ENCODE data around the gene ABHD6. TPM values are rescaled to one million over a fixed set of nuclear protein-coding genes. Genes with fewer than 3 reads are reported as not detected.

The ABHD6 gene
- 1 to 10 TPM; 3.3 to 3.7 TPM for total RNA-seq

- TF ChIP-seq, protein P1, sequence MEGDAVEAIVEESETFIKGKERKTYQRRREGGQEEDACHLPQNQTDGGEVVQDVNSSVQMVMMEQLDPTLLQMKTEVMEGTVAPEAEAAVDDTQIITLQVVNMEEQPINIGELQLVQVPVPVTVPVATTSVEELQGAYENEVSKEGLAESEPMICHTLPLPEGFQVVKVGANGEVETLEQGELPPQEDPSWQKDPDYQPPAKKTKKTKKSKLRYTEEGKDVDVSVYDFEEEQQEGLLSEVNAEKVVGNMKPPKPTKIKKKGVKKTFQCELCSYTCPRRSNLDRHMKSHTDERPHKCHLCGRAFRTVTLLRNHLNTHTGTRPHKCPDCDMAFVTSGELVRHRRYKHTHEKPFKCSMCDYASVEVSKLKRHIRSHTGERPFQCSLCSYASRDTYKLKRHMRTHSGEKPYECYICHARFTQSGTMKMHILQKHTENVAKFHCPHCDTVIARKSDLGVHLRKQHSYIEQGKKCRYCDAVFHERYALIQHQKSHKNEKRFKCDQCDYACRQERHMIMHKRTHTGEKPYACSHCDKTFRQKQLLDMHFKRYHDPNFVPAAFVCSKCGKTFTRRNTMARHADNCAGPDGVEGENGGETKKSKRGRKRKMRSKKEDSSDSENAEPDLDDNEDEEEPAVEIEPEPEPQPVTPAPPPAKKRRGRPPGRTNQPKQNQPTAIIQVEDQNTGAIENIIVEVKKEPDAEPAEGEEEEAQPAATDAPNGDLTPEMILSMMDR (IDR thresholded peaks at IDR 0.05), result no peak
- peak; percentile 81 for DNase-seq
- intact Hi-C loops (cut with micrococcal nuclease), result loop anchor here (5.0 kb wide), 1 partner anchor 70 kb away; the partner anchor contains the start of genes HTD2 and RPP14
- Mint-ChIP-seq H3K9me3 (no peaks in the 10 kb centered on the region), H3K4me3 (peak within 1 kb of the TSS; percentile 84), H3K27me3 (peaks cover 11% of the 10 kb centered on the region), H3K4me1 (ENCODE audit: low read depth) (peaks cover 5% of the 10 kb centered on the region), H3K36me3 (ENCODE audit: low read depth) (no peaks in the 10 kb centered on the region), H3K27ac (peak within 1 kb of the TSS; percentile 84)
- ChIA-PET CTCF (interaction anchor here (1.0 to 14.4 kb wide), 5 partner anchors 20 to 178 kb away, joined by 3 to 89 read pairs (median 7); partner anchors contain the start of genes HTD2 and RPP14), POLR2A (no interaction called here)
- ATAC-seq, result peak; percentile 82
Measured at GRCh38 chr3:58237238-58237940, at the start of gene ABHD6. Gene ABHD6, plus strand, starts transcription at chr3:58237792. Its CDS starts 18,795 bp downstream, at chr3:58256587.

DNA sequence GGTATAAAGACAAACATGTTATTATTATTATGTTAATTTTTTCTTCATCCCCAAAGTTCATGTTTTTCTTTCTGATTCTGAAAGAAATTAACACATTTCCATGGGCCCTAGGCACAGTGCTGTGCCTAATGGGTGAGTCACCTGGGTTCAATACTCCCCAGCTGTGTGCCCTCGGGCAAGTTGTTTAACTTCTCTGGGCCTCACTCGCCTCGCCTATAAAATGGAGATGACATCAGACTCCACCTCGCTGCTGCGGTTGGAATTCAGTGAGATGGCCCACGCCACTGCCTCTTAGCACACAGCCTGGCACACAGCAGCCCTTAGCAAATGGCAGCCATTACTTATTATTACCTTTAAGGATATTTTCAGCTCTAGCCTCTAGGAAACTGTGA lies 49.4 kb upstream of the ABHD6 start:
- ChIA-PET CTCF (interaction anchor here (0.6 to 16.9 kb wide), 28 partner anchors 9 to 442 kb away, joined by 3 to 264 read pairs (median 6); partner anchors contain the start of genes ABHD6, HTD2 and RPP14), POLR2A (interaction anchor here (0.6 to 1.5 kb wide), 2 partner anchors 29 to 38 kb away, joined by 3 to 4 read pairs; no protein-coding TSS in a partner anchor)
- no peaks in the 10 kb centered on the region for H3K36me3 Mint-ChIP-seq (ENCODE audit: low read depth)
- H3K27me3 Mint-ChIP-seq, result no peaks in the 10 kb centered on the region
- no peak overlapping the region for H3K27ac Mint-ChIP-seq
- ATAC-seq (peak; percentile 55), DNase-seq (no peak)
- intact Hi-C loops (cut with micrococcal nuclease), result loop anchor here (2.0 to 10.0 kb wide), 3 partner anchors 29 to 227 kb away; no protein-coding TSS in a partner anchor
- H3K9me3 Mint-ChIP-seq, result no peaks in the 10 kb centered on the region
- TF ChIP-seq, protein P1 (IDR thresholded peaks at IDR 0.05), result no peak
- no peaks in the 10 kb centered on the region for H3K4me1 Mint-ChIP-seq (ENCODE audit: low read depth)
- H3K4me3 Mint-ChIP-seq, result no peak overlapping the region

DNA sequence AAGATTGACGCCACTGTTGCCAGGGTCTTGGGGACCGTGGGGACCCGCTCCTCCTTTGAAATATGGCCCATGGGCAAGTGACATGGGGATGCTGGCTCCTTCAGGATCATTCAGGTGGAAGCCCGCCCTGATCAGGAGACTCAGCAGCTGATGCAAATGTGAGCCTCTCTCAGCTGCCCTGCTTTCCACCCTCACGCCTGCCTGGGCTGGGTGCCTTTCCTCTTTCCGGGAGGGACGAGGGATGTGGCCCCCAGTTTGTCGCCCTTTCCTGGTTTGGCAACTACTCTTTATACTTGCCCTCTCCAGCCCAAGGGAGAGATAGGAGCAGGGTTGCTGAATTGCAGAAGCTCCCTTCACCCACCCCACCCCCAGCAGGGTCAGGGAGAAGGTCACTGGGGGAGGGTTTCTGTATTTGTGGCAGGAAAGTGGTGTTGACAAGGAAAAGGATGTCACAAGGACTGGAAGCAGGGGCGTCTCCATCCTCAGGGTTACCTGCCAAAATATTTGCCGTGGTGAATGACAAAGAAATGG lies 48.6 kb upstream of the ABHD6 start:
- no peak overlapping the region for H3K27ac Mint-ChIP-seq
- H3K4me3 Mint-ChIP-seq, result no peak overlapping the region
- no peak for ATAC-seq
- no peak for DNase-seq
- ChIA-PET POLR2A (interaction anchor here (1.5 kb wide), 1 partner anchor 28 kb away, joined by 4 read pairs; no protein-coding TSS in a partner anchor), CTCF (interaction anchor here (0.6 to 16.9 kb wide), 16 partner anchors 8 to 268 kb away, joined by 3 to 264 read pairs (median 9); partner anchors contain the start of genes HTD2 and RPP14)
- no peaks in the 10 kb centered on the region for H3K4me1 Mint-ChIP-seq (ENCODE audit: low read depth)
- H3K36me3 Mint-ChIP-seq (ENCODE audit: low read depth), result no peaks in the 10 kb centered on the region
- TF ChIP-seq, protein P1 (IDR thresholded peaks at IDR 0.05), result no peak
- no peaks in the 10 kb centered on the region for H3K9me3 Mint-ChIP-seq
- no peaks in the 10 kb centered on the region for H3K27me3 Mint-ChIP-seq
- intact Hi-C loops (cut with micrococcal nuclease), result loop anchor here (2.0 to 10.0 kb wide), 3 partner anchors 28 to 226 kb away; no protein-coding TSS in a partner anchor

GRCh38 chr3:58189691-58190090 lies 47.9 kb upstream of the ABHD6 start:
- CTCF ChIA-PET, result interaction anchor here (2.1 to 16.9 kb wide), 7 partner anchors 11 to 117 kb away, joined by 8 to 264 read pairs (median 35); partner anchors contain the start of genes HTD2 and RPP14
- DNase-seq, result no peak
- ATAC-seq, result no peak
- Mint-ChIP-seq H3K27me3 (no peaks in the 10 kb centered on the region), H3K36me3 (ENCODE audit: low read depth) (no peaks in the 10 kb centered on the region), H3K4me1 (ENCODE audit: low read depth) (no peaks in the 10 kb centered on the region), H3K27ac (no peak overlapping the region), H3K4me3 (no peak overlapping the region), H3K9me3 (no peaks in the 10 kb centered on the region)
- POLR2A ChIA-PET, result interaction anchor here (1.1 kb wide), 1 partner anchor 116 kb away, joined by 3 read pairs; the partner anchor contains the start of genes HTD2 and RPP14
- TF ChIP-seq, protein P1 (IDR thresholded peaks at IDR 0.05), result no peak
- intact Hi-C loops (cut with micrococcal nuclease), result loop anchor here (2.0 to 10.0 kb wide), 3 partner anchors 27 to 225 kb away; no protein-coding TSS in a partner anchor
